GM21619 (cell line): ENCODE data around the gene PRMT7.

Experiments
- ATAC-seq: cut with Tn5 transposase; IDR thresholded peaks from one replicate; pipeline ENCODE4 v1.9.1; 2021; ENCODE audit not compliant: unreplicated experiment

Gene PRMT7

GRCh38 chr16:68345958-68346635 lies 35.3 kb downstream of the PRMT7 start:
- ATAC-seq, result no peak

DNA sequence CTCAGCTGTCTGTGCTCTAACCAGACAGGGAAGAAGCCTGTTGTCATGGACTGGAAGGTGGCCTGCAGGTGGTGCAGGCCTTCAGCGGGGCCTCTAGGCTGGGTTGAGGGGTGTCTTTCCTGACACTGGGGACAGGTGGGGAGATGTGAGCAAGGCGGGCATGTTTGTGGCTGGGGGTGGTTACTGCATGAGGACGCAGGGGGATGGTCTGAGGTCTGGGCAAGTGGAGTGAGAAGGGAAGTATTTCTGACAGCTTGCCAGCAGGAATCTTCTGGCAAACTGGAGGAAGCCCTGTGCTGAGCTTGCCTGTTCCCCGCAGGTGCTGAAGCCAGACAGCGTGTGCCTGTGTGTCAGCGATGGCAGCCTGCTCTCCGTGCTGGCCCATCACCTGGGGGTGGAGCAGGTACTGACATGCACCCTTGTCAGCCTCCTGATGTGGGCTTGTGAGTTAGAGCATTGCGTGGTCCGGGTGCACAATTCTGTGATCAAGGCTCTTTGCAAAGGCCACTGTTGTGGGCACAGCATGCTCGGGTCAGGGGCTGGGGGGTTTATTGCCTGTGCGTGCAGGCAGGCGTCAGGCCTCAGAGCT lies 36.2 kb downstream of the PRMT7 start:
- no peak for ATAC-seq

DNA sequence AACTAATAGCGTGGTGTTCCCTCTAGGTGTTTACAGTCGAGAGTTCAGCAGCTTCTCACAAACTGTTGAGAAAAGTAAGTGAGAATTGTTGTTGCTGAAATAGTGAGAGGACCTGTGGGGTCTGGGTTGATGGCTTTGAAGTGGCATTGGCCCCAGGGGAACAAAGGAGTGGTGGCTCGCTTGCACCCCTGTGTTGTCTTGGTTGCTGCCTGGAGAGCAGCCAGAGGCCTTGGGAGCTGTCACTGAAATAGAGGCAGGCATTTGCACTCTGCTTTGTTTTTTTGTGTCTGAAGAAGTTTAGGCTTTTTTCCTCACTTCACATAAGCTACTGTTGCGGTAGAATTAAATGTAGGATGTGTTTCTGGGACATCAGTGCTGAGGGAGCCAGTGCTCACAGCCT lies 36.8 kb downstream of the PRMT7 start:
- no peak for ATAC-seq

GRCh38 chr16:68348639-68349445 lies 38.0 kb downstream of the PRMT7 start:
- no peak for ATAC-seq

DNA sequence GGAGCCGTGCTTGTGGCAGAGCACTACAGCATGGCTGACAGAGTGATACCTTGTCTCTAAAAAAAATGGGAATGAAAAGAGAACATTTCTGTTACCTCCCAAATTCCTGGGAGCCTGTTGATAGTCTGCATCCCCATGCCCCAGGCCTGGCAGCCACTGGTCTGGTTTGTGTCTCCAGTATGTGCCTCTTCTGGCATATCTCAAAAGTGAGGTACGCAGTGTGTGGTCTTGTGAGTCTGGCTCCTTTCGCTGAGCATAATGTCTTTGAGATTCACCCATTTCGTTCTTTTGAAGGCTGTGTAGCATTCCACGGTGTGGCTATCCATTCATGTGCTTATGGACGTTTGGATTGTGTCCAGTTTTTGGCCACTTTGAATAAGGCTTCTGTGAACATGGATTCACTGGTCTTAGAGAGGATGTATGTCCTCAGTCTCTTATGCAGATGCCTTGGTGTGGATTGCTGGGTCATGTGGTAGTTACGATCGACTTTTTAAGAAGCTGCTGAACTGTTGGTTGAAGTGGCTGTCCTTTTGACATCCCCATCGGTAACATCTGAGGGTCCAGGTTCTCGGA lies 39.1 kb downstream of the PRMT7 start:
- ATAC-seq, result no peak

DNA sequence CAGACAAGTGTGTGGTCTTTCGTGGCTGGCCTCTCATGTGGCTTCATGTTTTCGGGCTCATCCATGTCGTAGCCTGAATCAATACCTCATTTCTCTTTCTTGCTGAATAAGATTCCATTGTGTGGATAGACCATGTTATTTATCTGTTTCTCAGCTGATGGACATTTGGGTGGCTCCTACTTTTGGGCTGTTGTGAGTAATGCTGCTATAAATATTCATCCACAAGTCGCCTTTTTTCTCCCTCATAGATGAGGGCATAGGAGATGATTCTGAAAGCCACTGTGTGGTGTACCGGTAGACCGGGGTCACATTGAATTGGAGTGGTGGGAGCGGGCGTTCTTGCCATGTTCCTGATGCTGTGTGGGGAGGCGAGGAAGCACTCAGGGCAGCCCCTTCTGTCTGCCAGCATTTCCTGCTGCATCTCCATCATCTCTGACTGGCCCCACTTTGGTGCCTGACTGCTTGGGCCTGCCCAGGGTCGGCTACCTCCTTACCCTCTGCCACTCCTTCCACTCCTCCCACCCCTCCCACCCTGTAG lies 40.1 kb downstream of the PRMT7 start:
- ATAC-seq, result no peak

DNA sequence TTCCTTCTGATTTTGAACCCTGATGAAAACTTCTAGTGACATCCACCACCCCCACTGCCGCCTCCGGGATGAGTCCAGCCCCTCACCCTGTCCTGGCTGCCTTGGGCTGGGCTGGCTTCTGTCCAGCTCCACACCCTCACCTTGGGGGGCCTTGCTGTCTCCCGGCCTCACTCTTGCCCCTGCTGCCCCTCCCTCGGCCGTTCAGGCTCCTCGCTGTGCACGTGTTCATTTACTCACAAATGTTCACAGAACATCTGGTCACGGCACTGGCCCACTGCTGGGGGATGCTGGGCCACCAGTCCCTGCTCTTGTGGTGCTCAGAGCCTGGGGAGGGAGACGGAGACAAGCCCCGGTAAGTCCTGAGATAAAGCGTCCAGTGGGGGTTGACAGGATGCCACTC lies 40.6 kb downstream of the PRMT7 start:
- no peak for ATAC-seq

DNA sequence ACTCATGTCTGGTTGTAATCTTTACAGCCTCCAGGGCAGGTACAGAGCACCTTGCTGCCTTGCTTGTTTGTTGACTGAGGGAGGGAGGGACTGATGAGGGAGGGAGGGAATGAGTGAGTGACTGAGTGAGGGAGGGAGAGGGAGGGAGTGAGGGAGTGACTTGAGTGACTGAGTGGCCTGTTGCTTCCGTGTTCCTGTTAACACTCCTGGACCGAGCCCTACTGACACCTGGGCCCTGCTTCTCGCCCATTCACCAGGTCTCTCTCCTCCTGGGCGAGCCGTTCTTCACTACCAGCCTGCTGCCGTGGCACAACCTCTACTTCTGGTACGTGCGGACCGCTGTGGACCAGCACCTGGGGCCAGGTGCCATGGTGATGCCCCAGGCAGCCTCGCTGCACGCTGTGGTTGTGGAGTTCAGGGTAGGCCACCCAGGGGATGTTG lies 41.2 kb downstream of the PRMT7 start:
- no peak for ATAC-seq

GRCh38 chr16:68353366-68353765 lies 42.5 kb downstream of the PRMT7 start:
- ATAC-seq, result no peak

GRCh38 chr16:68354816-68355215 lies 44.0 kb downstream of the PRMT7 start:
- ATAC-seq, result no peak

GRCh38 chr16:68355447-68356248 lies 44.8 kb downstream of the PRMT7 start:
- no peak for ATAC-seq

DNA sequence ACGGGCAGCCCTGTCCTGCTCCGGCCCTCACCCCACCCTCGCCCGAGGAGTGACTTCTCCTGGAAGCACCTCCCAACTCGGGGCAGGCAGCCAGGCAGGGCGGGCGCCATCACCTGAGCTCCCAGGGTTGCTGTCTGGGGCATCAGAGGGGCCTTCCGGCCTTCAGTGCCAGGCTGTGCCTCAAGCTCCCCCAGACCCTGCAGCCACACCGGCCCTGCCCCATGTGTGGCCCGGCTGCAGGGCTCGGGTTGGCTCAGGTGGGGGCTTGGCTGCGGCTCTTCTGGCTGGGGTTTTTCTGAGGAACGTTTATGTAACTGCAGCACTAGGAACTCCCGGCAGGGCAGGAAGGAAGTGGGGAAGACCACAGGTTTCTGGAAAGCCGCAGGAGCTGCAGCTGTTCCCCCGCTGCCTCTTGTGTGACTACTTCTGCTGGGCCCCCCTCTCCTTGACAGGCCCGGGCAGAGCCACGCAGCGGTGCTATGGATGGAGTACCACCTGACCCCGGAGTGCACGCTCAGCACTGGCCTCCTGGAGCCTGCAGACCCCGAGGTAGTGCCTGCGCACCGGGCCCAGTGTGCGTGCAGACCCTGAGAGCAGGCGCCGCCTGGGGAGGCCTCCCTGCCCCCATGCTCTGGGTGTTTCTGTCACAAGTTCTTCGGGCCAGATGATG lies 45.6 kb downstream of the PRMT7 start:
- ATAC-seq, result peak; percentile 79

DNA sequence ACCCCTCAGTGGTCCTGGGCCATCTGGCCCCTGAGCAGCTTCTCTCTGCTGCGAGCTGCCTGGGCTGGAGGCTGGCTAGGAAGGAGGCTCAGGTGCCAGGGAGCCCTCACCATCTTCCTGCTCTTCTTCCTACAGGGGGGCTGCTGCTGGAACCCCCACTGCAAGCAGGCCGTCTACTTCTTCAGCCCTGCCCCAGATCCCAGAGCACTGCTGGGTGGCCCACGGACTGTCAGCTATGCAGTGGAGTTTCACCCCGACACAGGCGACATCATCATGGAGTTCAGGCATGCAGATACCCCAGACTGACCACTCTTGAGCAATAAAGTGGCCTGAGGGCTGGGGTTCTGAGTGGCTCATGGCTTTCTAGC lies 46.1 kb downstream of the PRMT7 start:
- no peak for ATAC-seq

DNA sequence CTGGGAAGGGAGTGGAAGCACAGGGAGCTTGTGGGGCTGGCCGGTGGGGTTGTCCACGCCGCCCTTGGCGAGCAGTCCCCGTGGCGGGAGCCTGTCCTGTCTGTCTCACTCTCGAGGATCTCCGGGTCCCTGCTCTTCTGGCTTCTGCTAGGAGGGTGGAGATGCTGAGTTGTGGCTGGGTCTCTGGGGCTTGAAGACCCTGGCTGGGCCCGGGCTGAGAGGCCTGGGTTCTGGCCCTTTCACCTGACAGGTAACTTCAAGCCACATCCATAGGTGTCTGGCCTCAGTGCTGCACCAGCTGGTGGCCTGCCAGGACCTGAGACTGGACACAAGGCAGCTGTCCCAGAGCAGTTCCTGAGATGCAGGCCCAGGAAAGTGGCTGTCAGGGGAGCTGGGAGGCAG lies 46.7 kb downstream of the PRMT7 start:
- ATAC-seq, result no peak

- no peak for ATAC-seq
These were observed 47.1 kb downstream of the PRMT7 start for GRCh38 chr16:68357923-68358322.

DNA sequence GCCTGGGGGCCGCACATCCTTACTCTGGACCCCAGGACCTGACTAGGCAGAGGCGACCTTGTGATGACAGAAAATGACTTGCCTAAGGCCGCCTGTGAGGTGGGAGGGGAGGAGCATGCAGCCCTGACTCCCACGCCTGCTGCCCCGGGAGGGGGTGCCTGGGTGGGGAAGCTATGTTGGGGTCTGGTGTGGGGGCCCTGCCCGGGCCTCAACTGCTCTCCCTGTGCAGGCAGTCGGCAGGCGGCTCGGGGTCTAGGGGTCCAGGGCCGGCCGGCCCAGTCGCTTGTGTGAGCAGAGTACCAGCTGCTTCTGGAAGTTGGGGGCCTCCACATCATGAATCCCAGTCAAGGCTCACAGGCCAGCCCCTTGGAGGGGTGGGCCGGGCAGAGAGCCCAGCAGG lies 48.1 kb downstream of the PRMT7 start:
- ATAC-seq, result no peak

GRCh38 chr16:68359398-68360191 lies 48.8 kb downstream of the PRMT7 start:
- ATAC-seq, result no peak

- no peak for ATAC-seq
These were observed 49.7 kb downstream of the PRMT7 start for GRCh38 chr16:68360547-68360946.

DNA sequence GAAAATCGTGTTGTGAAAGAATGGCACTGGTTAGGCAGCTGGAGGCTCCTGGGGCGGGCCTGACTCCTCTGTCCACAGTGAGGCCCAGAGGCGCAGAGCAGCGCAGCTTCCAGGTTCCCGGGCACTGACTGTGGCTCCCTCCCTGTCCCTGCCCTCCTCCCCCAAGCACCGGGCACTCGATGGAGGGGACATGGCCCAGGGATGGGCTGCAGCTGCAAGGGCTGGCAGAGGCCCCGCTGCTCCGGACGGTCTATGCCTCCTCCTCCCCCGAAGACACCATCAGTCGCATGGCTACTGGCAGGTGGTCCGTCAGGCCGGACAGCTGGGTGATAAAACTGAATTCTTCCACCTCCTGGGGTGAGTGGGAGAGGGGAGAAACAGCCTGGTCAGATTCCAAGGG lies 50.1 kb downstream of the PRMT7 start:
- no peak for ATAC-seq
